HEK293 (cell line): Measurements from ENCODE around the gene ADIPOR1.

ENCODE experiments used
- HOXA7 ChIP-seq: sonication (generic); formaldehyde crosslinking; IDR thresholded peaks from 2 replicates; pipeline ENCODE4 v1.8.1; 2022; ENCODE audit warnings: missing genetic modification reagents, borderline replicate concordance
- SETDB1 ChIP-seq: IDR thresholded peaks from one replicate; pipeline ENCODE4 v1.6.1; 2017; ENCODE audit warnings: mild to moderate bottlenecking, low read length, moderate library complexity, mixed read lengths; ENCODE audit not compliant: insufficient read length
- SP2 ChIP-seq: fragments of 450-650 bp; formaldehyde crosslinking; IDR thresholded peaks from 2 replicates; pipeline ENCODE4 v1.5.1; 2016; ENCODE audit warnings: missing biosample characterization, missing genetic modification characterization
- ZBTB7A ChIP-seq: fragments of 450-650 bp; formaldehyde crosslinking; IDR thresholded peaks from 2 replicates; pipeline ENCODE4 v1.5.1; 2016; ENCODE audit warnings: low read depth, missing biosample characterization, missing genetic modification characterization
- ZNF423 ChIP-seq: fragments of 450-650 bp; formaldehyde crosslinking; IDR thresholded peaks from 2 replicates; pipeline ENCODE4 v1.5.1; 2016; ENCODE audit warnings: missing biosample characterization, missing genetic modification characterization
- ZNF530 ChIP-seq: fragments of 450-650 bp; formaldehyde crosslinking; IDR thresholded peaks from 2 replicates; pipeline ENCODE4 v1.5.1; 2016; ENCODE audit warnings: low read depth, missing biosample characterization, missing genetic modification characterization
- ZSCAN30 ChIP-seq: fragments of 450-650 bp; IDR thresholded peaks from 2 replicates; pipeline ENCODE4 v1.5.1; 2018; ENCODE audit warnings: missing biosample characterization, mild to moderate bottlenecking, missing genetic modification characterization, moderate library complexity
- TF ChIP-seq, protein P1 (sequence below): fragments of 450-650 bp; formaldehyde crosslinking; IDR thresholded peaks from 2 replicates; pipeline ENCODE4 v1.5.1; 2017; ENCODE audit warnings: missing biosample characterization, missing genetic modification characterization
- TF ChIP-seq, protein P2 (sequence below): fragments of 450-650 bp; formaldehyde crosslinking; IDR thresholded peaks from 2 replicates; pipeline ENCODE4 v1.5.1; 2017; ENCODE audit warnings: missing biosample characterization, missing genetic modification characterization
- TF ChIP-seq, protein P3 (sequence below): fragments of 450-650 bp; formaldehyde crosslinking; IDR thresholded peaks from 2 replicates; pipeline ENCODE4 v1.5.1; 2017; ENCODE audit warnings: missing biosample characterization, missing genetic modification characterization
- TF ChIP-seq, protein P4 (sequence below): fragments of 450-650 bp; formaldehyde crosslinking; IDR thresholded peaks from 2 replicates; pipeline ENCODE4 v1.5.1; 2016; ENCODE audit warnings: missing biosample characterization, missing genetic modification characterization
- TF ChIP-seq, protein P5 (sequence below): fragments of 450-650 bp; formaldehyde crosslinking; IDR thresholded peaks from 2 replicates; pipeline ENCODE4 v1.5.1; 2016; ENCODE audit warnings: missing biosample characterization, missing genetic modification characterization, low read depth
- TF ChIP-seq, protein P6 (sequence below): fragments of 450-650 bp; formaldehyde crosslinking; IDR thresholded peaks from 2 replicates; pipeline ENCODE4 v1.5.1; 2016; ENCODE audit warnings: missing biosample characterization, missing genetic modification characterization
- TF ChIP-seq, protein P7 (sequence below): fragments of 450-650 bp; formaldehyde crosslinking; IDR thresholded peaks from 2 replicates; pipeline ENCODE4 v1.5.1; 2016; ENCODE audit warnings: missing biosample characterization, missing genetic modification characterization

DNA sequence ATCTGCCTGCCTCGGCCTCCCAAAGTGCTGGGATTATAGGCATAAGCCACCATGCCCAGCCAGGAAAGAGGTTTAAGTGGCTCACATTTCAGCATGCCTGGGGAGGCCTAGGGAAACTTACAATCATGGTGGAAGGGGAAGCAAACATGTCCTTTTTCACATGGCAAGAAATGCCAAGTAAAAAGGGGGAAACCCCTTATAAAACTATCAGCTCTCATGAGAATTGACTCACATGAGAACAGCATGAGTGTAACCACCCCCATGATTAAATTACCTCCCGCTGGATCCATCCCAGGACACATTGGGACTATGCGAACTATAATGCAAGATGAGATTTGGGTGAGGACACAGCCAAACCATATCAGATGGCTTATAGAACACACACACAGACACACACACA is 22.3 kb downstream of the ADIPOR1 start:
- TF ChIP-seq ZNF530 (tag by site-specific recombination) (no peak), SP2 (tag by site-specific recombination) (no peak), ZNF423 (no peak), ZBTB7A (tag by site-specific recombination) (no peak), HOXA7 (CRISPR knock-in tag) (no peak), SETDB1 (no peak), ZSCAN30 (no peak)
- TF ChIP-seq, protein P1, sequence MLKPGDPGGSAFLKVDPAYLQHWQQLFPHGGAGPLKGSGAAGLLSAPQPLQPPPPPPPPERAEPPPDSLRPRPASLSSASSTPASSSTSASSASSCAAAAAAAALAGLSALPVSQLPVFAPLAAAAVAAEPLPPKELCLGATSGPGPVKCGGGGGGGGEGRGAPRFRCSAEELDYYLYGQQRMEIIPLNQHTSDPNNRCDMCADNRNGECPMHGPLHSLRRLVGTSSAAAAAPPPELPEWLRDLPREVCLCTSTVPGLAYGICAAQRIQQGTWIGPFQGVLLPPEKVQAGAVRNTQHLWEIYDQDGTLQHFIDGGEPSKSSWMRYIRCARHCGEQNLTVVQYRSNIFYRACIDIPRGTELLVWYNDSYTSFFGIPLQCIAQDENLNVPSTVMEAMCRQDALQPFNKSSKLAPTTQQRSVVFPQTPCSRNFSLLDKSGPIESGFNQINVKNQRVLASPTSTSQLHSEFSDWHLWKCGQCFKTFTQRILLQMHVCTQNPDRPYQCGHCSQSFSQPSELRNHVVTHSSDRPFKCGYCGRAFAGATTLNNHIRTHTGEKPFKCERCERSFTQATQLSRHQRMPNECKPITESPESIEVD = no peak
- TF ChIP-seq, protein P2, sequence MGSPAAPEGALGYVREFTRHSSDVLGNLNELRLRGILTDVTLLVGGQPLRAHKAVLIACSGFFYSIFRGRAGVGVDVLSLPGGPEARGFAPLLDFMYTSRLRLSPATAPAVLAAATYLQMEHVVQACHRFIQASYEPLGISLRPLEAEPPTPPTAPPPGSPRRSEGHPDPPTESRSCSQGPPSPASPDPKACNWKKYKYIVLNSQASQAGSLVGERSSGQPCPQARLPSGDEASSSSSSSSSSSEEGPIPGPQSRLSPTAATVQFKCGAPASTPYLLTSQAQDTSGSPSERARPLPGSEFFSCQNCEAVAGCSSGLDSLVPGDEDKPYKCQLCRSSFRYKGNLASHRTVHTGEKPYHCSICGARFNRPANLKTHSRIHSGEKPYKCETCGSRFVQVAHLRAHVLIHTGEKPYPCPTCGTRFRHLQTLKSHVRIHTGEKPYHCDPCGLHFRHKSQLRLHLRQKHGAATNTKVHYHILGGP (tag by site-specific recombination) = no peak
- TF ChIP-seq, protein P3, sequence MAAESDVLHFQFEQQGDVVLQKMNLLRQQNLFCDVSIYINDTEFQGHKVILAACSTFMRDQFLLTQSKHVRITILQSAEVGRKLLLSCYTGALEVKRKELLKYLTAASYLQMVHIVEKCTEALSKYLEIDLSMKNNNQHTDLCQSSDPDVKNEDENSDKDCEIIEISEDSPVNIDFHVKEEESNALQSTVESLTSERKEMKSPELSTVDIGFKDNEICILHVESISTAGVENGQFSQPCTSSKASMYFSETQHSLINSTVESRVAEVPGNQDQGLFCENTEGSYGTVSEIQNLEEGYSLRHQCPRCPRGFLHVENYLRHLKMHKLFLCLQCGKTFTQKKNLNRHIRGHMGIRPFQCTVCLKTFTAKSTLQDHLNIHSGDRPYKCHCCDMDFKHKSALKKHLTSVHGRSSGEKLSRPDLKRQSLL (tag by site-specific recombination) = no peak
- TF ChIP-seq, protein P4, sequence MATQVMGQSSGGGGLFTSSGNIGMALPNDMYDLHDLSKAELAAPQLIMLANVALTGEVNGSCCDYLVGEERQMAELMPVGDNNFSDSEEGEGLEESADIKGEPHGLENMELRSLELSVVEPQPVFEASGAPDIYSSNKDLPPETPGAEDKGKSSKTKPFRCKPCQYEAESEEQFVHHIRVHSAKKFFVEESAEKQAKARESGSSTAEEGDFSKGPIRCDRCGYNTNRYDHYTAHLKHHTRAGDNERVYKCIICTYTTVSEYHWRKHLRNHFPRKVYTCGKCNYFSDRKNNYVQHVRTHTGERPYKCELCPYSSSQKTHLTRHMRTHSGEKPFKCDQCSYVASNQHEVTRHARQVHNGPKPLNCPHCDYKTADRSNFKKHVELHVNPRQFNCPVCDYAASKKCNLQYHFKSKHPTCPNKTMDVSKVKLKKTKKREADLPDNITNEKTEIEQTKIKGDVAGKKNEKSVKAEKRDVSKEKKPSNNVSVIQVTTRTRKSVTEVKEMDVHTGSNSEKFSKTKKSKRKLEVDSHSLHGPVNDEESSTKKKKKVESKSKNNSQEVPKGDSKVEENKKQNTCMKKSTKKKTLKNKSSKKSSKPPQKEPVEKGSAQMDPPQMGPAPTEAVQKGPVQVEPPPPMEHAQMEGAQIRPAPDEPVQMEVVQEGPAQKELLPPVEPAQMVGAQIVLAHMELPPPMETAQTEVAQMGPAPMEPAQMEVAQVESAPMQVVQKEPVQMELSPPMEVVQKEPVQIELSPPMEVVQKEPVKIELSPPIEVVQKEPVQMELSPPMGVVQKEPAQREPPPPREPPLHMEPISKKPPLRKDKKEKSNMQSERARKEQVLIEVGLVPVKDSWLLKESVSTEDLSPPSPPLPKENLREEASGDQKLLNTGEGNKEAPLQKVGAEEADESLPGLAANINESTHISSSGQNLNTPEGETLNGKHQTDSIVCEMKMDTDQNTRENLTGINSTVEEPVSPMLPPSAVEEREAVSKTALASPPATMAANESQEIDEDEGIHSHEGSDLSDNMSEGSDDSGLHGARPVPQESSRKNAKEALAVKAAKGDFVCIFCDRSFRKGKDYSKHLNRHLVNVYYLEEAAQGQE = no peak
- TF ChIP-seq, protein P5, sequence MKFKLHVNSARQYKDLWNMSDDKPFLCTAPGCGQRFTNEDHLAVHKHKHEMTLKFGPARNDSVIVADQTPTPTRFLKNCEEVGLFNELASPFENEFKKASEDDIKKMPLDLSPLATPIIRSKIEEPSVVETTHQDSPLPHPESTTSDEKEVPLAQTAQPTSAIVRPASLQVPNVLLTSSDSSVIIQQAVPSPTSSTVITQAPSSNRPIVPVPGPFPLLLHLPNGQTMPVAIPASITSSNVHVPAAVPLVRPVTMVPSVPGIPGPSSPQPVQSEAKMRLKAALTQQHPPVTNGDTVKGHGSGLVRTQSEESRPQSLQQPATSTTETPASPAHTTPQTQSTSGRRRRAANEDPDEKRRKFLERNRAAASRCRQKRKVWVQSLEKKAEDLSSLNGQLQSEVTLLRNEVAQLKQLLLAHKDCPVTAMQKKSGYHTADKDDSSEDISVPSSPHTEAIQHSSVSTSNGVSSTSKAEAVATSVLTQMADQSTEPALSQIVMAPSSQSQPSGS (tag by site-specific recombination) = no peak
- TF ChIP-seq, protein P6, sequence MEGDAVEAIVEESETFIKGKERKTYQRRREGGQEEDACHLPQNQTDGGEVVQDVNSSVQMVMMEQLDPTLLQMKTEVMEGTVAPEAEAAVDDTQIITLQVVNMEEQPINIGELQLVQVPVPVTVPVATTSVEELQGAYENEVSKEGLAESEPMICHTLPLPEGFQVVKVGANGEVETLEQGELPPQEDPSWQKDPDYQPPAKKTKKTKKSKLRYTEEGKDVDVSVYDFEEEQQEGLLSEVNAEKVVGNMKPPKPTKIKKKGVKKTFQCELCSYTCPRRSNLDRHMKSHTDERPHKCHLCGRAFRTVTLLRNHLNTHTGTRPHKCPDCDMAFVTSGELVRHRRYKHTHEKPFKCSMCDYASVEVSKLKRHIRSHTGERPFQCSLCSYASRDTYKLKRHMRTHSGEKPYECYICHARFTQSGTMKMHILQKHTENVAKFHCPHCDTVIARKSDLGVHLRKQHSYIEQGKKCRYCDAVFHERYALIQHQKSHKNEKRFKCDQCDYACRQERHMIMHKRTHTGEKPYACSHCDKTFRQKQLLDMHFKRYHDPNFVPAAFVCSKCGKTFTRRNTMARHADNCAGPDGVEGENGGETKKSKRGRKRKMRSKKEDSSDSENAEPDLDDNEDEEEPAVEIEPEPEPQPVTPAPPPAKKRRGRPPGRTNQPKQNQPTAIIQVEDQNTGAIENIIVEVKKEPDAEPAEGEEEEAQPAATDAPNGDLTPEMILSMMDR (tag by site-specific recombination) = no peak
- TF ChIP-seq, protein P7, sequence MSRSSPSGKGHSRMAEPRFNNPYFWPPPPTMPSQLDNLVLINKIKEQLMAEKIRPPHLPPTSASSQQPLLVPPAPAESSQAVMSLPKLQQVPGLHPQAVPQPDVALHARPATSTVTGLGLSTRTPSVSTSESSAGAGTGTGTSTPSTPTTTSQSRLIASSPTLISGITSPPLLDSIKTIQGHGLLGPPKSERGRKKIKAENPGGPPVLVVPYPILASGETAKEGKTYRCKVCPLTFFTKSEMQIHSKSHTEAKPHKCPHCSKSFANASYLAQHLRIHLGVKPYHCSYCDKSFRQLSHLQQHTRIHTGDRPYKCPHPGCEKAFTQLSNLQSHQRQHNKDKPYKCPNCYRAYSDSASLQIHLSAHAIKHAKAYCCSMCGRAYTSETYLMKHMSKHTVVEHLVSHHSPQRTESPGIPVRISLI (tag by site-specific recombination) = no peak
